Dermis lymphatic vessel endothelial cell (primary cell): Measurements from ENCODE around the gene SPACA5. TPM values are rescaled to one million over a fixed set of nuclear protein-coding genes. Genes with fewer than 3 reads are reported as not detected.

Experiments used
- total RNA-seq: library from RNA; depleted of rRNA; stranded (reverse); fragments of >200 nt; gene quantifications from 2 replicates; pipeline ENCODE4 v1.2.1, GENCODE V29; 2014

The SPACA5 gene
- total RNA-seq = not detected in 2 replicates

DNA sequence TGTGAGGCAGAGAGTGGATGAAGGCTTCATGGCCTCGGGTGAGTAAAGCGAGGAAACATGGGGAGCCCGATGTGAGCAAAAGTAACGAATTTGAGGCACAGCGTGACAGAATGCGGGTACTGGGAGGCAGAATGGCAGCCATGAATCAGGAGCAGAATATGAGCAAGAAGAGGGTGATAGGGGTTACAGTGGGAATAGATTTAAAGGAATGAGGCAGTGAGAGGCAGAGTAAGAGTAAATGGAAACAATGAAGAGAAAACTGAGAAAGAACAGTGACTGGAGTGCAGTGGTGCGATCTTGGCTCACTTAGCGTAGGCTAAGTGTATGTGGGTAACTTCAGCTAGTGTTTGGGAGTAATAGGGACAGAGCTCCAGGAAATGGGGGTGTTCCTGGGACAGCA is at the start of gene SPACA5:
TSS of gene SPACA5 (plus strand) at position 301 of the 400 bp plus-strand sequence. CDS start 815 bp downstream, outside the sequence.

DNA sequence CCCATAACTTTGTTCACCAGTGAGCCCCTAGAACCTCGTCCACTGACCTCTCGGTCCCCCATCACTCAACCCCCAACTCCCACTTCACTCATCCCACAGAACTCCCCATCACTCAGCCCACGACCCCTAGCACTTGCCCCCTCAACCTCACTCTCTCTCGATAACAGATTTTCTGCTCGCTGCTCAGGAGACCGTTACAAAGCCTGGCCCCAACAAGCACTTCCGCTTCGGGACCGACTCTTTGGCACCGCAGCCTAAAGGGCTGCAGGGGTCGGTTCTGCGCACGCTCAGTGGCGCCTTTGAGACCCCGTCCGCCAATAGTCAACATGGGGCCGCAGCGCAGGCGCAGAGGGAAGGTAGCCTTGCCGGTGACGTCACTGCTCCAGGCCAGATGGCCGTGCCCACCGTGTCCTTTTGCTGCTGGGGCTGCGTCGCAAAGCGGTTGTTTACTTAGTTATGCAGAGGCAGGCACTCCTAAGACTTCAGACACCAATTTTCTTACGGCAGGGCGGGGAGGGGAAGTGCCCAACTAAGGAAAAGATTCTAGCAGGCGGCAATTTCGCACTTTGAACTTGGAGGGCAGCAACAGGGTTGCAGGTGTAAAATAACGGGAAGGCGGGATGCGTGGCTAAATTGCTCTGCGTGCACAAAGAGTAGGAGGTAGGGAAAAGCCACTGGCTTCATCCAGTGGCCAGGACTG is 2.9 kb upstream of the SPACA5 start, which contains the start of gene ZNF182:
TSS of gene ZNF182 (minus strand) at position 232 of the 700 bp plus-strand sequence. CDS start 1,380 bp downstream, outside the sequence.

Other genes with a start within 250 kb of the SPACA5 start
- gene ZNF81, start 170.1 kb upstream of the SPACA5 start, total RNA-seq = 3.6 and 4.8 TPM in 2 replicates
- gene ZNF182, start 3.0 kb upstream of the SPACA5 start, total RNA-seq = 2.5 and 3.4 TPM in 2 replicates
- 1.4 and 1.5 TPM in 2 replicates for gene ZNF630, start 64.7 kb downstream of the SPACA5 start, total RNA-seq
- not detected in 2 replicates for gene SPACA5B, start 123.6 kb downstream of the SPACA5 start, total RNA-seq
- gene SSX5, start 189.8 kb downstream of the SPACA5 start, total RNA-seq = not detected in 2 replicates
- gene SSX1, start 248.4 kb downstream of the SPACA5 start, total RNA-seq = not detected in 2 replicates